Stomach (tissue), 4 donors: Measurements from ENCODE around the gene MANEA.

Source experiments
- EP300 ChIP-seq: sonication (generic); formaldehyde crosslinking; IDR thresholded peaks from one replicate; pipeline ENCODE4 v1.6.1; 2017; ENCODE audit warnings: antibody characterized with exemption
- POLR2A ChIP-seq, 4 donors: fragments of 450-650 bp; IDR thresholded peaks; one replicate each; pipeline ENCODE4 v1.6.1; 2016; ENCODE audit warnings: antibody characterized with exemption in 4 of 4, control low read depth in 2 of 4, mild to moderate bottlenecking in 1 of 4, moderate library complexity in 1 of 4
- TF ChIP-seq, protein P1 (sequence below), 7 experiments: fragments of 450-650 bp in 4 of 7; fragments of 200-600 bp in 3 of 7; sonication (generic) in 3 of 7; IDR thresholded peaks; one replicate each; pipeline ENCODE4 v1.5.1; 2016 to 2019; ENCODE audit warnings: antibody characterized with exemption in 7 of 7, control low read depth in 2 of 7, mild to moderate bottlenecking in 1 of 7

DNA sequence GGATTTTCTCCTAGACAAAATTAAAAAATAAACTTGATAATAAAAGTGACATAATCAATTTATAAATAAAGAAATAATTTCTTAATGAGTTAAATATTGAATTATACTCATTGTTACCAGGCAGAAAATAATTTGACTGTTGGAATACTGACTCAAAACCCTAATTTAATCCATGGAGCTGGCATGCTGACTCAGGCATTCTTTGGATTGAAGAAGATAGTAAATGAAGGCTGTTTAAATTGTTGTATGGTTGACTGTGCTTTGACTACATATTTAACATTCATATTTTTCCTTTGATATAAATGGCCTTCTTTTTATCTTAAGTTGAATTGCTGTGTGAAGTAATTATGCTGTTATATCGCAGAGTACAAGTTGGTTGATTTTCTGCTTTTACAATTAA lies 11.7 kb downstream of the MANEA start:
- no peak for TF ChIP-seq POLR2A (IDR thresholded peaks at IDR 0.05)
- TF ChIP-seq, protein P1, sequence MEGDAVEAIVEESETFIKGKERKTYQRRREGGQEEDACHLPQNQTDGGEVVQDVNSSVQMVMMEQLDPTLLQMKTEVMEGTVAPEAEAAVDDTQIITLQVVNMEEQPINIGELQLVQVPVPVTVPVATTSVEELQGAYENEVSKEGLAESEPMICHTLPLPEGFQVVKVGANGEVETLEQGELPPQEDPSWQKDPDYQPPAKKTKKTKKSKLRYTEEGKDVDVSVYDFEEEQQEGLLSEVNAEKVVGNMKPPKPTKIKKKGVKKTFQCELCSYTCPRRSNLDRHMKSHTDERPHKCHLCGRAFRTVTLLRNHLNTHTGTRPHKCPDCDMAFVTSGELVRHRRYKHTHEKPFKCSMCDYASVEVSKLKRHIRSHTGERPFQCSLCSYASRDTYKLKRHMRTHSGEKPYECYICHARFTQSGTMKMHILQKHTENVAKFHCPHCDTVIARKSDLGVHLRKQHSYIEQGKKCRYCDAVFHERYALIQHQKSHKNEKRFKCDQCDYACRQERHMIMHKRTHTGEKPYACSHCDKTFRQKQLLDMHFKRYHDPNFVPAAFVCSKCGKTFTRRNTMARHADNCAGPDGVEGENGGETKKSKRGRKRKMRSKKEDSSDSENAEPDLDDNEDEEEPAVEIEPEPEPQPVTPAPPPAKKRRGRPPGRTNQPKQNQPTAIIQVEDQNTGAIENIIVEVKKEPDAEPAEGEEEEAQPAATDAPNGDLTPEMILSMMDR (IDR thresholded peaks at IDR 0.05) = no peak
- TF ChIP-seq EP300 = no peak
